Muscle layer of colon (tissue), 2 donors: ENCODE data around the gene RNF40.

ENCODE experiments used
- H3K27ac ChIP-seq: one replicate; pipeline ENCODE4 v1.7.0; 2013; ENCODE audit warnings: low read depth, mild to moderate bottlenecking, low read length, moderate library complexity
- H3K27me3 ChIP-seq, 2 donors: one replicate each; pipeline ENCODE4 v1.7.0; 2013; ENCODE audit warnings: low read length in 2 of 2, mild to moderate bottlenecking in 2 of 2; ENCODE audit not compliant: insufficient read depth in 2 of 2, control insufficient read depth in 1 of 2
- H3K36me3 ChIP-seq: one replicate; pipeline ENCODE4 v1.7.0; 2013; ENCODE audit warnings: mild to moderate bottlenecking, low read length; ENCODE audit not compliant: insufficient read depth
- H3K4me1 ChIP-seq: one replicate; pipeline ENCODE4 v1.7.0; 2013; ENCODE audit warnings: mild to moderate bottlenecking, low read length; ENCODE audit not compliant: insufficient read depth
- H3K4me3 ChIP-seq, 2 donors: one replicate each; pipeline ENCODE4 v1.7.0; 2013; ENCODE audit warnings: low read length in 2 of 2, low read depth in 1 of 2, mild to moderate bottlenecking in 1 of 2, moderate library complexity in 1 of 2
- H3K9ac ChIP-seq: one replicate; pipeline ENCODE4 v1.7.0; 2013; ENCODE audit warnings: low read length
- H3K9me3 ChIP-seq: one replicate; pipeline ENCODE4 v1.7.0; 2013; ENCODE audit warnings: mild to moderate bottlenecking, low read length
- donor health status: abdominal sarcoma.
- donor health status: Adenocarcinoma of cecum.

Gene RNF40

GRCh38 chr16:30728321-30728720 is 33.8 kb upstream of the RNF40 start:
- H3K9me3 ChIP-seq: no peaks in the 10 kb centered on the region
- no peak overlapping the region for H3K27ac ChIP-seq
- peaks cover 78% of the 10 kb centered on the region for H3K36me3 ChIP-seq
- H3K4me1 ChIP-seq: no peaks in the 10 kb centered on the region
- no peak overlapping the region for H3K4me3 ChIP-seq
- H3K9ac ChIP-seq: no peak overlapping the region
- H3K27me3 ChIP-seq: no peaks in the 10 kb centered on the region

GRCh38 chr16:30728899-30729672 is 33.0 kb upstream of the RNF40 start:
- H3K9me3 ChIP-seq: no peaks in the 10 kb centered on the region
- no peak overlapping the region for H3K9ac ChIP-seq
- no peak overlapping the region for H3K4me3 ChIP-seq
- H3K4me1 ChIP-seq: no peaks in the 10 kb centered on the region
- no peaks in the 10 kb centered on the region for H3K27me3 ChIP-seq
- no peak overlapping the region for H3K27ac ChIP-seq
- peaks cover 78% of the 10 kb centered on the region for H3K36me3 ChIP-seq

- no peak overlapping the region for H3K9ac ChIP-seq
- no peak overlapping the region for H3K4me3 ChIP-seq
- no peaks in the 10 kb centered on the region for H3K4me1 ChIP-seq
- H3K27ac ChIP-seq: no peak overlapping the region
- no peaks in the 10 kb centered on the region for H3K9me3 ChIP-seq
- peaks cover 77% of the 10 kb centered on the region for H3K36me3 ChIP-seq
- no peaks in the 10 kb centered on the region for H3K27me3 ChIP-seq
Observed at GRCh38 chr16:30731411-30731810, 30.7 kb upstream of the RNF40 start.

GRCh38 chr16:30736995-30737793 is 24.9 kb upstream of the RNF40 start:
- Histone ChIP-seq H3K9ac (no peak overlapping the region), H3K36me3 (peaks cover 79% of the 10 kb centered on the region), H3K4me3 (no peak overlapping the region), H3K27ac (no peak overlapping the region), H3K9me3 (no peaks in the 10 kb centered on the region), H3K27me3 (no peaks in the 10 kb centered on the region), H3K4me1 (peaks cover 18% of the 10 kb centered on the region)

DNA sequence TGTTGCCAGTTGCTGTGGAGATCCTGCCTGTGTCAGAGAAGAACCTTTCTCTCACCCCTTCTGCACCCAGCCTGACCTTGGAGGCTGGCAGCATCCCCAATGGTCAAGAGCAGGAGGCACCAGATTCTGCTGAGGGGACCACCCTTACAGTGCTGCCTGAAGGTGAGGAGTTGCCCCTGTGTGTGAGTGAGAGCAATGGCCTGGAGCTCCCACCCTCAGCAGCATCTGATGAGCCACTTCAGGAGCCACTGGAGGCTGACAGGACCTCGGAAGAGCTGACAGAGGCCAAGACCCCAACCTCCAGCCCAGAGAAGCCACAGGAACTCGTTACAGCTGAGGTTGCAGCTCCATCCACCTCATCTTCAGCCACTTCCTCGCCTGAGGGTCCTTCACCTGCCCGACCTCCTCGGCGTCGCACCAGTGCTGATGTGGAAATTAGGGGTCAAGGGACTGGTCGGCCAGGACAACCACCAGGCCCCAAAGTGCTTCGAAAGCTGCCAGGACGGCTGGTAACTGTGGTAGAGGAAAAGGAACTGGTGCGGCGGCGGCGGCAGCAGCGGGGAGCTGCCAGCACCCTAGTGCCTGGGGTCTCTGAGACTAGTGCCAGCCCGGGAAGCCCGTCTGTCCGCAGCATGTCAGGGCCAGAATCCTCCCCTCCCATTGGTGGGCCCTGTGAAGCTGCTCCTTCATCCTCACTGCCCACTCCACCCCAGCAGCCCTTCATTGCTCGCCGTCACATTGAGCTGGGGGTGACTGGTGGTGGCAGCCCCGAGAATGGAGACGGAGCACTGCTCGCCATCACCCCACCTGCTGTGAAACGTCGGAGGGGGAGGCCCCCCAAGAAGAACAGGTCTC is 24.1 kb upstream of the RNF40 start:
- Histone ChIP-seq H3K9ac (no peak overlapping the region), H3K4me1 (peaks cover 19% of the 10 kb centered on the region), H3K36me3 (peaks cover 74% of the 10 kb centered on the region), H3K9me3 (no peaks in the 10 kb centered on the region), H3K4me3 (no peak overlapping the region), H3K27ac (no peak overlapping the region), H3K27me3 (no peaks in the 10 kb centered on the region)

DNA sequence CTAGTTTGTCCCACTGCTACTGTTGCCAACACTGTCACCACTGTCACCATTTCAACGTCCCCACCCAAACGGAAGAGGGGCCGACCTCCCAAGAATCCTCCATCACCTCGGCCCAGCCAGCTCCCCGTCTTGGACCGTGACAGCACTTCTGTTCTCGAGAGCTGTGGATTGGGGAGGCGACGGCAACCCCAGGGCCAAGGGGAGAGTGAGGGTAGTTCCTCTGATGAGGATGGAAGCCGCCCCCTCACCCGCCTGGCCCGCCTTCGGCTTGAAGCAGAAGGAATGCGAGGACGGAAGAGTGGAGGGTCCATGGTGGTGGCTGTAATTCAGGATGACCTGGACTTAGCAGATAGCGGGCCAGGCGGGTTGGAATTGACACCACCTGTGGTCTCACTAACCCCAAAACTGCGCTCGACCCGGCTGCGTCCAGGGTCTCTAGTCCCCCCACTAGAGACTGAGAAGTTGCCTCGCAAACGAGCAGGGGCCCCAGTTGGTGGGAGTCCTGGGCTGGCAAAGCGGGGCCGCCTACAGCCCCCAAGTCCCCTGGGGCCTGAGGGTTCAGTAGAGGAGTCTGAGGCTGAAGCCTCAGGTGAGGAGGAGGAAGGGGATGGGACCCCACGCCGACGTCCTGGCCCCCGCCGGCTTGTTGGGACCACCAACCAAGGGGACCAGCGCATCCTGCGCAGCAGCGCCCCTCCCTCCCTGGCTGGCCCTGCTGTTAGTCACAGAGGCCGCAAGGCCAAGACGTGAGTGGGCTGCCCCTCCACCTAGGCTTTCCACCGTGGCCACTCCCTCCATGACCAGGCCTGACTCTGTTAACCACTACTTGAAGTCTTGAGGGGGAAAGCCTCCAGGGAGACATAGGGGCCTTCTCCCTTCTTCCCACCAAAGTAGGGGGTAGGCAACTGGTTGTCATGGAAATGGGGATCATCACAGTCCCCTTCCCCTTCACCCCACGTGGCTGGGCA is 22.9 kb upstream of the RNF40 start:
- Histone ChIP-seq H3K4me3 (no peak overlapping the region), H3K9ac (no peak overlapping the region), H3K4me1 (peaks cover 19% of the 10 kb centered on the region), H3K9me3 (no peaks in the 10 kb centered on the region), H3K27ac (no peak overlapping the region), H3K27me3 (no peaks in the 10 kb centered on the region), H3K36me3 (peaks cover 62% of the 10 kb centered on the region)

DNA sequence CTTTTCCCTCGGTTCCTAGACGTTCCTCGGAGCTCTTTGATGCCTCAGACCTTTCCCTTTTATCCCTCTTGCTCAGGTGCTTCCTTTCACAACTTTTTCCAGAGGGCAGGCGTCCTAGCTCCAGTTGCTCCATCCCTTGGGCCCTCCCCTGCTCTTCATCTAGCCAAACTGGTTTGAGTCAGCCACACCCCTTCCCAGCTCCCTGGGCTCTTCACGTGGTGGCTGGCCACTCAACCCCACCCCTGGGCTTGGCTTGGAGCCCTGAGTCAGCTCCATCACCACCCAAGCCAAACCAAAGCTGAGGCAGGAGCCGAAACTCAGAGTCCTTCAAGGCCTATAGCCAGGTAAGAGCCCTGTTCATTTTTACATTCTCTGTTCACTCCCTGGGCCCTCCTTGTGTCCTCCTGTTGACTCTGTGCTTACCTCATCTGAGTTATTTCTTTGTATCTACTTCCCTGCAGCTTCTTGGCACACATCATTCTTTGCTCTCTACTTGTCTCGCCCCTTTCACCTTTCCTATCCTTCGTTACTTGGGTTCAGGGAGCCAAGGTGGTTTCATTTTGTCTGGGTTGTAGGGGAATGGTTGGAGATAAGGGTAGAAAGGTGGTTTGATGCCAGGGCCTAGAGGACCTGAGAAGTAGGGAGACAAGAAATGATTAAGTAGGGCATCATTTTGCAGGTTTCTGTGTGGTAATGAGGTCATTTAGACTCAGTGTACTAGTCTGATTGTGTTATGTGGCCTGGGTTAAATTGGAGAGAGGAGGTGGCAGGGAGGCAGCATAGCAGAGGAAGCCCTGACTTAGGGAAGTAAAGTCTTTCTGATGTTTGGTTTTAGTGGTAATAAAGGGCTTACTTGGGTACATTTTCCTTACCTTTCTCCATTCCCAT is 21.5 kb upstream of the RNF40 start:
- Histone ChIP-seq H3K36me3 (peaks cover 59% of the 10 kb centered on the region), H3K9ac (no peak overlapping the region)

GRCh38 chr16:30741461-30741914 is 20.6 kb upstream of the RNF40 start:
- Histone ChIP-seq H3K9me3 (no peaks in the 10 kb centered on the region), H3K36me3 (peaks cover 50% of the 10 kb centered on the region), H3K4me1 (peaks cover 19% of the 10 kb centered on the region), H3K9ac (no peak overlapping the region), H3K27ac (no peak overlapping the region), H3K27me3 (no peaks in the 10 kb centered on the region), H3K4me3 (no peak overlapping the region)

More for the DNA sequence above, 21.5 kb upstream of the RNF40 start:
- Histone ChIP-seq H3K27me3 (no peaks in the 10 kb centered on the region), H3K4me1 (peaks cover 19% of the 10 kb centered on the region), H3K27ac (no peak overlapping the region), H3K9me3 (no peaks in the 10 kb centered on the region), H3K4me3 (no peak overlapping the region)

DNA sequence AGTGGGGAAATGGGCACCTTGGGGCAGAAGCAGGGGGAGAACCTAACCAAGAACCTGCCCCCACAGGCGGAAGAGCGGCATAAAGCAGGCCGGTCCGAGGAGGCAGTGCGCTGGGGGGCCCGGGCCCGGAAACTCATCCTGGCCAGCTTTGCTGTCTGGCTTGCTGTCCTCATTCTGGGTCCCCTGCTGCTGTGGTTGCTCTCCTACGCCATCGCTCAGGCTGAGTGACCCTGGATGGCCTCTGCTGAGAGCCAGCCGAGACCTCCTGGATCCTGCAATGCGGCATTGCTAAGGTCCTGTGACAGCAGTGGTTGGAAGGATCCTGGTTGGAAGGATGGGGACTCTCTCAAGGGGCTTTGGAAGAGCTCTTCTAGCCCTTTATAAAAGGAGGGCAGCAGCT is 18.4 kb upstream of the RNF40 start:
- H3K9ac ChIP-seq: no peak overlapping the region
- no peaks in the 10 kb centered on the region for H3K9me3 ChIP-seq
- H3K27me3 ChIP-seq: no peaks in the 10 kb centered on the region
- H3K4me1 ChIP-seq: peaks cover 26% of the 10 kb centered on the region
- no peak overlapping the region for H3K27ac ChIP-seq
- H3K4me3 ChIP-seq: no peak overlapping the region
- peaks cover 28% of the 10 kb centered on the region for H3K36me3 ChIP-seq

- H3K27me3 ChIP-seq: no peaks in the 10 kb centered on the region
- H3K9ac ChIP-seq: no peak overlapping the region
- H3K36me3 ChIP-seq: peaks cover 23% of the 10 kb centered on the region
- H3K9me3 ChIP-seq: no peaks in the 10 kb centered on the region
- no peak overlapping the region for H3K4me3 ChIP-seq
- H3K27ac ChIP-seq: peak overlapping the region; percentile 49
- H3K4me1 ChIP-seq: peaks cover 26% of the 10 kb centered on the region
Observed at GRCh38 chr16:30744183-30744582, 17.9 kb upstream of the RNF40 start.
